ENCODE results near the gene LGALS7. TPM values are rescaled to one million over a fixed set of nuclear protein-coding genes. Genes with fewer than 3 reads are reported as not detected.

The LGALS7 gene
- polyA plus RNA-seq, 3 donors: not detected

DNA sequence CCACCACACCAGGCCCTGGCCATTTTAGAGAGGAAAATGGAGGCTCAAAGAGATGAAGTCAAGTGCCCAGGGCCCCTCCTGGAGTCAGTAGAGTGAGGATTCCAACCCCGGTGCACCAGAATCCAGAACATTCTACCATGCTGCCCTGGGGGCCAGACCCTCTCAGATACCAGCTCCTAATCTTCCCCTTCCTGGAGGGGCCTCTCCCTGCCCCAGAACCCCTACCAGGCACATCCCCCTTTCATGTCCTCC is 40.1 kb downstream of the LGALS7 start:
- Histone ChIP-seq H3K4me3 (replicated peaks in 1 of 3; ENCODE audit: low read depth in 2 of 3, low read length in 3 of 3) (no peak overlapping the region), H3K9me3 (replicated peaks in 1 of 2; ENCODE audit: control insufficient read depth in 1 of 2, insufficient read depth in 1 of 2, low read length in 2 of 2) (no peaks in the 10 kb centered on the region), H3K27ac (ENCODE audit: low read depth in 1 of 2, low read length in 2 of 2) (no peak overlapping the region), H3K9ac (ENCODE audit: insufficient read depth, low read length, poor library complexity, severe bottlenecking) (no peak overlapping the region), H3K27me3 (ENCODE audit: control insufficient read depth in 2 of 2, insufficient read depth in 2 of 2, low read length in 2 of 2) (peaks cover 0 to 13% of the 10 kb centered on the region in 2 donors), H4K20me1 (ENCODE audit: insufficient read depth, low read length) (no peaks in the 10 kb centered on the region), H2AFZ (ENCODE audit: insufficient read depth, low read depth, low read length, poor library complexity, severe bottlenecking) (no peak overlapping the region), H3K79me2 (ENCODE audit: insufficient read depth, low read length) (no peaks in the 10 kb centered on the region), H3K4me1 (ENCODE audit: control insufficient read depth in 1 of 2, insufficient read depth in 2 of 2, low read length in 2 of 2) (peaks cover 36 to 44% of the 10 kb centered on the region in 2 donors), H3K36me3 (replicated peaks in 1 of 2; ENCODE audit: control insufficient read depth in 1 of 2, insufficient read depth in 2 of 2, low read length in 2 of 2) (peaks cover 17 to 28% of the 10 kb centered on the region in 2 donors), H3K4me2 (replicated peaks; ENCODE audit: extremely low read depth, low read length, poor library complexity, severe bottlenecking) (no peak overlapping the region)
- 83% methylated on average over 1 of the region's 1 CpG for WGBS (ENCODE audit: insufficient coverage)
- H3K4me3 Mint-ChIP-seq: no peak overlapping the region
- intact Hi-C loops (cut with micrococcal nuclease): loop anchor here in 1 of 2 donors (10.0 kb wide), 1 partner anchor 192 kb away; no protein-coding TSS in a partner anchor
- peaks cover 0 to 5% (median 1%) of the 10 kb centered on the region in 7 donors for H3K9me3 Mint-ChIP-seq
- peak overlapping the region in 1 of 7 donors; percentile 76 for H3K27ac Mint-ChIP-seq
- H3K4me1 Mint-ChIP-seq: peaks cover 41% of the 10 kb centered on the region
- H3K36me3 Mint-ChIP-seq: peaks cover 23 to 40% of the 10 kb centered on the region in 2 donors
- H3K27me3 Mint-ChIP-seq (ENCODE audit: low read depth in 3 of 3): peaks cover 10 to 26% (median 19%) of the 10 kb centered on the region in 3 donors
- DNase-seq: no peak
- TF ChIP-seq, protein P1, sequence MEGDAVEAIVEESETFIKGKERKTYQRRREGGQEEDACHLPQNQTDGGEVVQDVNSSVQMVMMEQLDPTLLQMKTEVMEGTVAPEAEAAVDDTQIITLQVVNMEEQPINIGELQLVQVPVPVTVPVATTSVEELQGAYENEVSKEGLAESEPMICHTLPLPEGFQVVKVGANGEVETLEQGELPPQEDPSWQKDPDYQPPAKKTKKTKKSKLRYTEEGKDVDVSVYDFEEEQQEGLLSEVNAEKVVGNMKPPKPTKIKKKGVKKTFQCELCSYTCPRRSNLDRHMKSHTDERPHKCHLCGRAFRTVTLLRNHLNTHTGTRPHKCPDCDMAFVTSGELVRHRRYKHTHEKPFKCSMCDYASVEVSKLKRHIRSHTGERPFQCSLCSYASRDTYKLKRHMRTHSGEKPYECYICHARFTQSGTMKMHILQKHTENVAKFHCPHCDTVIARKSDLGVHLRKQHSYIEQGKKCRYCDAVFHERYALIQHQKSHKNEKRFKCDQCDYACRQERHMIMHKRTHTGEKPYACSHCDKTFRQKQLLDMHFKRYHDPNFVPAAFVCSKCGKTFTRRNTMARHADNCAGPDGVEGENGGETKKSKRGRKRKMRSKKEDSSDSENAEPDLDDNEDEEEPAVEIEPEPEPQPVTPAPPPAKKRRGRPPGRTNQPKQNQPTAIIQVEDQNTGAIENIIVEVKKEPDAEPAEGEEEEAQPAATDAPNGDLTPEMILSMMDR (IDR thresholded peaks at IDR 0.05): no peak

DNA sequence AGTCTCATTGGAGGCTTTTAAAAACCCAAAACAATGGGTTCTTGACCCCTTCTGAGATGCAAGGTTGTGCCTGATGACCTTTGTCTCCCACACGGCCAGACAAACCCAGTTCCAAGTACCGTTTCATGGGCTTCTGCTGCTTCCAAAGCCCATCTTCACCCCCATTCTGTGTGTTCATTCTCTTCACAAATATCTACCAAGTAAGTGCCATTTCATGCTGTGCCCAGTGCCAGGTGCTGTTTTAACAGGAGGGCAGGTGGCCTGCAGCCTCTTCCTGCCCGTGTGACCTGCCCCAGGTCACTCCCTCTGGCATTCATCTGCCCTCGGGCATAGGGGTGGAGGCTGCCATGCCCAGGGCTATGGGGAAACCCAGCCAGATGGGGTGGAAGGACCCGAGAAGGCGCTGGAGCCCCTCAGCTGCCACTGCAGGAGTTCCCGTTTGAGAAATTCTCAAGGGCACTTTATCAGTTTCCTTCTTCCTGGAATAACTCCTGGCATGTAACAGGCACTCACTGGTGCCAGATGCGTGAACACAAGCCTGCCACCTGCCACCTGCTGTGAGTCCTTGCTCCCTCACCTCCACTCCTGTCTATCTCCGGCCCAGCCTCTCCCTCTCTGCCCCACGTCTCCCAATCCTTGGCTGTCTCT is 41.5 kb downstream of the LGALS7 start:
- Histone ChIP-seq H3K4me1 (ENCODE audit: control insufficient read depth in 1 of 2, insufficient read depth in 2 of 2, low read length in 2 of 2) (peaks cover 28 to 36% of the 10 kb centered on the region in 2 donors), H3K27ac (ENCODE audit: low read depth in 1 of 2, low read length in 2 of 2) (no peak overlapping the region), H3K9me3 (replicated peaks in 1 of 2; ENCODE audit: control insufficient read depth in 1 of 2, insufficient read depth in 1 of 2, low read length in 2 of 2) (no peaks in the 10 kb centered on the region), H3K27me3 (ENCODE audit: control insufficient read depth in 2 of 2, insufficient read depth in 2 of 2, low read length in 2 of 2) (peaks cover 0 to 5% of the 10 kb centered on the region in 2 donors), H4K20me1 (ENCODE audit: insufficient read depth, low read length) (no peaks in the 10 kb centered on the region), H3K36me3 (replicated peaks in 1 of 2; ENCODE audit: control insufficient read depth in 1 of 2, insufficient read depth in 2 of 2, low read length in 2 of 2) (peaks cover 31 to 42% of the 10 kb centered on the region in 2 donors), H3K9ac (ENCODE audit: insufficient read depth, low read length, poor library complexity, severe bottlenecking) (no peak overlapping the region), H2AFZ (ENCODE audit: insufficient read depth, low read depth, low read length, poor library complexity, severe bottlenecking) (no peak overlapping the region), H3K4me2 (replicated peaks; ENCODE audit: extremely low read depth, low read length, poor library complexity, severe bottlenecking) (no peak overlapping the region), H3K4me3 (replicated peaks in 1 of 3; ENCODE audit: low read depth in 2 of 3, low read length in 3 of 3) (no peak overlapping the region), H3K79me2 (ENCODE audit: insufficient read depth, low read length) (no peaks in the 10 kb centered on the region)
- Mint-ChIP-seq H3K4me1 (peaks cover 33% of the 10 kb centered on the region), H3K27ac (peak overlapping the region in 3 of 7 donors; percentile 35 to 81 (median 80)), H3K4me3 (no peak overlapping the region), H3K27me3 (ENCODE audit: low read depth in 3 of 3) (peaks cover 5 to 15% (median 12%) of the 10 kb centered on the region in 3 donors), H3K9me3 (peaks cover 0 to 3% (median 0%) of the 10 kb centered on the region in 7 donors), H3K36me3 (peaks cover 33 to 54% of the 10 kb centered on the region in 2 donors)
- intact Hi-C loops (cut with micrococcal nuclease): loop anchor here in 1 of 2 donors (10.0 kb wide), 1 partner anchor 193 kb away; no protein-coding TSS in a partner anchor
- DNase-seq: no peak
- TF ChIP-seq, protein P1 (IDR thresholded peaks at IDR 0.05): no peak
- 69% methylated on average over 10 of the region's 10 CpGs for WGBS (ENCODE audit: insufficient coverage)
